CD4-positive, alpha-beta T cell treated with Interferon alpha-2 for 1 hour (primary cell): ENCODE results near the gene OR6M1.

Source experiments
- DNase-seq, 2 donors: peaks; one replicate each; pipeline ENCODE4 v3.0.0-alpha.2; 2020 to 2022

The OR6M1 gene

GRCh38 chr11:123806249-123806648 lies at the start of gene OR6M1:
Gene OR6M1, minus strand, starts transcription at chr11:123806349. Its CDS starts 0 bp downstream, at chr11:123806349.
- no peak for DNase-seq

- DNase-seq: no peak
Measured at GRCh38 chr11:123853038-123853437, 46.9 kb upstream of the OR6M1 start.

- DNase-seq: no peak
Measured at GRCh38 chr11:123852321-123852720, 46.2 kb upstream of the OR6M1 start.

GRCh38 chr11:123851110-123851509 lies 45.0 kb upstream of the OR6M1 start:
- DNase-seq: no peak

GRCh38 chr11:123841174-123841573 lies 35.0 kb upstream of the OR6M1 start:
- DNase-seq: no peak

- DNase-seq: no peak
Measured at GRCh38 chr11:123839131-123839530, 33.0 kb upstream of the OR6M1 start.

GRCh38 chr11:123838659-123839058 lies 32.5 kb upstream of the OR6M1 start:
- DNase-seq: no peak

- no peak for DNase-seq
Measured at GRCh38 chr11:123838199-123838598, 32.0 kb upstream of the OR6M1 start.

- DNase-seq: no peak
Measured at GRCh38 chr11:123833095-123833494, 26.9 kb upstream of the OR6M1 start.

GRCh38 chr11:123829745-123830144 lies 23.6 kb upstream of the OR6M1 start:
- DNase-seq: no peak

GRCh38 chr11:123822599-123822998 lies 16.4 kb upstream of the OR6M1 start:
- no peak for DNase-seq

- no peak for DNase-seq
Measured at GRCh38 chr11:123822032-123822431, 15.9 kb upstream of the OR6M1 start.

- no peak for DNase-seq
Measured at GRCh38 chr11:123815122-123815521, 9.0 kb upstream of the OR6M1 start.

GRCh38 chr11:123801765-123802164 lies 4.4 kb downstream of the OR6M1 start:
- no peak for DNase-seq

GRCh38 chr11:123800036-123800435 lies 6.1 kb downstream of the OR6M1 start:
- DNase-seq: no peak

GRCh38 chr11:123799438-123799837 lies 6.7 kb downstream of the OR6M1 start:
- no peak for DNase-seq

- DNase-seq: no peak
Measured at GRCh38 chr11:123798513-123799252, 7.5 kb downstream of the OR6M1 start.

- no peak for DNase-seq
Measured at GRCh38 chr11:123798079-123798478, 8.1 kb downstream of the OR6M1 start.

- no peak for DNase-seq
Measured at GRCh38 chr11:123797541-123797940, 8.6 kb downstream of the OR6M1 start.

GRCh38 chr11:123797114-123797513 lies 9.0 kb downstream of the OR6M1 start:
- DNase-seq: no peak

GRCh38 chr11:123796226-123796625 lies 9.9 kb downstream of the OR6M1 start:
- no peak for DNase-seq

- DNase-seq: no peak
Measured at GRCh38 chr11:123783536-123783935, 22.6 kb downstream of the OR6M1 start.

- DNase-seq: no peak
Measured at GRCh38 chr11:123778511-123778910, 27.6 kb downstream of the OR6M1 start.

- DNase-seq: no peak
Measured at GRCh38 chr11:123775715-123776549, 30.2 kb downstream of the OR6M1 start.
